Spleen (tissue), 11 donors: ENCODE results near the gene ADAMTSL1. TPM values are rescaled to one million over a fixed set of nuclear protein-coding genes. Genes with fewer than 3 reads are reported as not detected.
A peak's percentile ranks its signal among the peaks of the same experiment; 100 is the strongest.

Experiments
- DNase-seq: peaks from one replicate; pipeline ENCODE4 v3.0.0-alpha.2; 2020
- H3K27ac ChIP-seq, 8 donors: fragments of 200-600 bp; sonication (generic) in 7 of 8; 1 replicate in 4 of 8; 2 replicates in 4 of 8; pipeline versions ENCODE4 v1.5.0 to v1.8.0; 2016 to 2021; ENCODE audit warnings: inconsistent platforms in 4 of 8, mild to moderate bottlenecking in 4 of 8, moderate library complexity in 1 of 8
- H3K27me3 ChIP-seq, 7 donors: fragments of 200-600 bp; sonication (generic) in 6 of 7; replicated peaks in 1 of 7; 1 replicate in 4 of 7; 2 replicates in 3 of 7; pipeline versions ENCODE4 v1.5.0 to v1.8.0; 2016 to 2021; ENCODE audit warnings: inconsistent platforms in 3 of 7, mild to moderate bottlenecking in 1 of 7
- H3K36me3 ChIP-seq, 6 donors: fragments of 200-600 bp; sonication (generic) in 5 of 6; 1 replicate in 4 of 6; 2 replicates in 2 of 6; pipeline versions ENCODE4 v1.5.0 to v1.8.0; 2016 to 2021; ENCODE audit warnings: inconsistent platforms in 2 of 6
- H3K4me1 ChIP-seq, 6 donors: fragments of 200-600 bp; sonication (generic) in 5 of 6; 1 replicate in 3 of 6; 2 replicates in 3 of 6; pipeline versions ENCODE4 v1.5.0 to v1.8.0; 2016 to 2021; ENCODE audit warnings: inconsistent platforms in 3 of 6
- H3K4me3 ChIP-seq, 8 donors: fragments of 200-600 bp; sonication (generic) in 7 of 8; 1 replicate in 4 of 8; 2 replicates in 4 of 8; pipeline versions ENCODE4 v1.5.0 to v1.8.0; 2016 to 2021; ENCODE audit warnings: inconsistent platforms in 4 of 8, mild to moderate bottlenecking in 4 of 8, moderate library complexity in 2 of 8
- H3K9me3 ChIP-seq, 8 donors: fragments of 200-600 bp; sonication (generic) in 7 of 8; 1 replicate in 4 of 8; 2 replicates in 4 of 8; pipeline versions ENCODE4 v1.5.0 to v1.8.0; 2016 to 2021; ENCODE audit warnings: inconsistent platforms in 4 of 8
- POLR2A ChIP-seq, 3 donors: fragments of 450-650 bp; IDR thresholded peaks; one replicate each; pipeline ENCODE4 v1.5.1; 2017; ENCODE audit warnings: antibody characterized with exemption in 3 of 3, mild to moderate bottlenecking in 1 of 3
- POLR2AphosphoS5 ChIP-seq, 3 donors: sonication (generic); formaldehyde crosslinking; IDR thresholded peaks; one replicate each; pipeline ENCODE4 v1.5.1; 2017; ENCODE audit warnings: antibody characterized with exemption in 3 of 3
- WGBS, 5 donors: extraction: QIAGEN DNeasy Blood & Tissue Kit in 3 of 5; methylation state at CpG; one replicate each; pipeline versions ENCODE4 v1.1.5 to v1.1.7; 2013 to 2018; 5-methylcytosine and 5-hydroxymethylcytosine counted together
- intact Hi-C: fragments of 100-400 bp; cut with DNase I; formaldehyde crosslinking; loops from one replicate; pipeline ENCODE4 v1.15.0; 2023; ENCODE audit warnings: low total_unique reads
- polyA plus RNA-seq, 3 donors: library from polyadenylated mRNA; stranded (reverse); fragments of 200-250 nt; gene quantifications; one replicate each; pipeline ENCODE4 v1.2.1, GENCODE V29; 2013
- total RNA-seq, 7 donors: library from RNA; depleted of rRNA in 3 of 7; stranded (reverse); fragments of >200 nt in 3 of 7; fragmentation: NEBNext Ultra II Directional in 4 of 7; extraction: Animal tissue kit (Norgen Biotek cat#: 25700) in 4 of 7; gene quantifications; one replicate each; pipeline versions ENCODE4 v1.1.0 to v1.2.1, GENCODE V29; 2016 to 2021
- TF ChIP-seq, protein P1 (sequence below), 11 experiments: fragments of 200-600 bp in 7 of 11; fragments of 450-650 bp in 4 of 11; sonication (generic) in 4 of 11; IDR thresholded peaks in 8 of 11; conservative IDR thresholded peaks in 3 of 11; 1 replicate in 7 of 11; 2 replicates in 4 of 11; pipeline versions ENCODE4 v1.4.0 to v1.8.0; 2016 to 2021; ENCODE audit warnings: antibody characterized with exemption in 11 of 11, inconsistent platforms in 4 of 11, mild to moderate bottlenecking in 1 of 11
- donor health status: healthy with polysubstance abuse.
- donor health status: DM: no; HTN: no; CAD: no; lungs with moderate emphysema.
- donor health status: DM: no; HTN: no; CAD: no.
- donor health status: Bipolar disorder and iron deficiency.
- donor health status: healthy.
- donor health status: DM: no; HTN: no; CAD: no.
- donor health status: DM: yes; HTN: yes; CAD: no.

The ADAMTSL1 gene
- total and polyA plus RNA-seq, 10 donors, result 0.35 to 5.3 (median 2.2) TPM

DNA sequence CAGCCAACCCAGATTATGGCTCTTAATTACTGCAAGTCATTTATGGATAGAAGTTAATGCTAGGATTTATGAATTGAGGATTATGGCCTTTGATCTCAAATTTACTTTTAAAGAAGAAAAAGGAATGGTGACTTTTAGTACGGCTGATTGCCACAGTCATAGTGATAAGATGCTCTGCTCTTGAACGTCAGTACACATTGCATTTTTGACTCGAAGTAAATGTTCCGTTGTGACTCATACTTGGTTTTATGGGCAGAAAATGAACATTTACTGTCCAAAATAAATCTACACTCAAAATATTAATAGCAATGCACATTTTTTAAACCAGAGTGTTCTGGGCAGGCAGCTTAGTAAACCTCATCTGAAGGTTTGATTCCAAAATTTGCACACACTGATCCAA lies 830 bp downstream of the ADAMTSL1 start:
- no peak for DNase-seq
- TF ChIP-seq POLR2A (IDR thresholded peaks at IDR 0.05), result no peak
- intact Hi-C loops, result no loop called here
- 62 to 88% (median 70%) methylated on average over 4 of the region's 4 CpGs for WGBS, 5 donors
- no peak overlapping the region for H3K27ac ChIP-seq
- peaks cover 0 to 5% (median under 1%) of the 10 kb centered on the region in 8 donors for H3K9me3 ChIP-seq
- peak overlapping the region in 1 of 8 donors; percentile 18 for H3K4me3 ChIP-seq
- H3K4me1 ChIP-seq, result peaks cover 0 to 6% (median 0%) of the 10 kb centered on the region in 6 donors
- H3K27me3 ChIP-seq, result peaks cover 0 to 11% (median 0%) of the 10 kb centered on the region in 7 donors
- H3K36me3 ChIP-seq, result no peaks in the 10 kb centered on the region

DNA sequence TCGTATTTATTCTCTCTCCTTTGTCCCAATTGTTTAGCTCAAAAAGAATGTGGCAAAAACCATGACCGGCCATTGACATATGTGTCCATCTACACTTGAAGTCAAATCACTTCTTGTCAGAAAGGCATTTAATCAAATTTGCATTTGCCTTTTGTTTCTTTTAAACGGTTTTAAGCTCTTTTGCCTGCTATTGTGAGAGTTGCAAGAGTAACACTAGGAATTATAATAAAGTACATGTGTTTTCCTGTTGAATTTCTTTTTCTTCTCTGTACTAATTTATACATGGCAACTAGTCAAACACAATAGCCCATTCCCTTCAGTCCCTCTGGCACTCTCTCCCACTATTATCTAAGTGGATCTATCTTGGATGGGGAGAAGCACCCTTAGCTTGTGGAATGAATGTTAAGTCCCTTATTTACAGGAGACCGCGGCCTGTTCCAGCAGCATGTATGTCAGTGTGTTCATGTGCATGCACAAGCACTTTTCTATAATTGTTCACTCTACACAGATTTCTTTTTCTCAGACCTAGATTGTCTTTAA lies 3.2 kb downstream of the ADAMTSL1 start:
- H3K36me3 ChIP-seq, result no peaks in the 10 kb centered on the region
- H3K9me3 ChIP-seq, result no peaks in the 10 kb centered on the region
- TF ChIP-seq POLR2A (IDR thresholded peaks at IDR 0.05) (no peak), POLR2AphosphoS5 (IDR thresholded peaks at IDR 0.05) (no peak)
- TF ChIP-seq, protein P1, sequence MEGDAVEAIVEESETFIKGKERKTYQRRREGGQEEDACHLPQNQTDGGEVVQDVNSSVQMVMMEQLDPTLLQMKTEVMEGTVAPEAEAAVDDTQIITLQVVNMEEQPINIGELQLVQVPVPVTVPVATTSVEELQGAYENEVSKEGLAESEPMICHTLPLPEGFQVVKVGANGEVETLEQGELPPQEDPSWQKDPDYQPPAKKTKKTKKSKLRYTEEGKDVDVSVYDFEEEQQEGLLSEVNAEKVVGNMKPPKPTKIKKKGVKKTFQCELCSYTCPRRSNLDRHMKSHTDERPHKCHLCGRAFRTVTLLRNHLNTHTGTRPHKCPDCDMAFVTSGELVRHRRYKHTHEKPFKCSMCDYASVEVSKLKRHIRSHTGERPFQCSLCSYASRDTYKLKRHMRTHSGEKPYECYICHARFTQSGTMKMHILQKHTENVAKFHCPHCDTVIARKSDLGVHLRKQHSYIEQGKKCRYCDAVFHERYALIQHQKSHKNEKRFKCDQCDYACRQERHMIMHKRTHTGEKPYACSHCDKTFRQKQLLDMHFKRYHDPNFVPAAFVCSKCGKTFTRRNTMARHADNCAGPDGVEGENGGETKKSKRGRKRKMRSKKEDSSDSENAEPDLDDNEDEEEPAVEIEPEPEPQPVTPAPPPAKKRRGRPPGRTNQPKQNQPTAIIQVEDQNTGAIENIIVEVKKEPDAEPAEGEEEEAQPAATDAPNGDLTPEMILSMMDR (IDR thresholded peaks at IDR 0.05 in 8 of 11, conservative IDR thresholded peaks at IDR 0.05 in 3 of 11), result no peak
- no peak overlapping the region for H3K4me3 ChIP-seq
- no peak for DNase-seq
- H3K4me1 ChIP-seq, result peaks cover 0 to 6% (median 0%) of the 10 kb centered on the region in 6 donors
- WGBS, 5 donors, result 75 to 79% (median 76%) methylated on average over 5 of the region's 5 CpGs
- H3K27ac ChIP-seq, result no peak overlapping the region
- H3K27me3 ChIP-seq, result peaks cover 0 to 11% (median 0%) of the 10 kb centered on the region in 7 donors
- intact Hi-C loops, result no loop called here

GRCh38 chr9:18477719-18478118 lies 3.8 kb downstream of the ADAMTSL1 start:
- no peak for DNase-seq
- Histone ChIP-seq H3K4me1 (peaks cover 0 to 6% (median 0%) of the 10 kb centered on the region in 6 donors), H3K9me3 (no peaks in the 10 kb centered on the region), H3K36me3 (no peaks in the 10 kb centered on the region), H3K27ac (no peak overlapping the region), H3K4me3 (no peak overlapping the region), H3K27me3 (peaks cover 0 to 11% (median 0%) of the 10 kb centered on the region in 7 donors)
- TF ChIP-seq POLR2A (IDR thresholded peaks at IDR 0.05) (no peak), POLR2AphosphoS5 (IDR thresholded peaks at IDR 0.05) (no peak)
- TF ChIP-seq, protein P1 (IDR thresholded peaks at IDR 0.05 in 8 of 11, conservative IDR thresholded peaks at IDR 0.05 in 3 of 11), result no peak
- intact Hi-C loops, result no loop called here

GRCh38 chr9:18478501-18479361 lies 4.8 kb downstream of the ADAMTSL1 start:
- no peak overlapping the region for H3K27ac ChIP-seq
- H3K4me1 ChIP-seq, result peaks cover 0 to 3% (median 0%) of the 10 kb centered on the region in 6 donors
- H3K4me3 ChIP-seq, result no peak overlapping the region
- intact Hi-C loops, result no loop called here
- H3K9me3 ChIP-seq, result no peaks in the 10 kb centered on the region
- no peak for DNase-seq
- H3K36me3 ChIP-seq, result no peaks in the 10 kb centered on the region
- H3K27me3 ChIP-seq, result peaks cover 0 to 10% (median 0%) of the 10 kb centered on the region in 7 donors
- WGBS, 5 donors, result 81 to 91% (median 88%) methylated on average over 7 of the region's 7 CpGs
- TF ChIP-seq POLR2A (IDR thresholded peaks at IDR 0.05) (no peak), POLR2AphosphoS5 (IDR thresholded peaks at IDR 0.05) (no peak)
- TF ChIP-seq, protein P1 (IDR thresholded peaks at IDR 0.05 in 8 of 11, conservative IDR thresholded peaks at IDR 0.05 in 3 of 11), result no peak
